SU-DHL-6 (cell line): ENCODE measurements around the gene PEAK3.

ENCODE experiments used
- H2AFZ ChIP-seq: fragments of 200-600 bp; sonication (generic); 2 replicates; pipeline ENCODE4 v1.6.1; 2014; ENCODE audit warnings: low read depth, mild to moderate bottlenecking, moderate library complexity, mixed read lengths, antibody characterized with exemption, low read length; ENCODE audit not compliant: severe bottlenecking
- H3F3A ChIP-seq: fragments of 200-600 bp; shearing (Covaris generic); 2 replicates; pipeline ENCODE4 v1.6.0; 2016; ENCODE audit warnings: antibody characterized with exemption, mild to moderate bottlenecking; ENCODE audit not compliant: insufficient read depth
- H3K27ac ChIP-seq: fragments of 200-600 bp; sonication (generic); 2 replicates; pipeline ENCODE4 v1.5.1; 2016; ENCODE audit warnings: low read depth, mild to moderate bottlenecking, low read length, moderate library complexity, mixed read lengths
- H3K27me3 ChIP-seq: fragments of 200-600 bp; sonication (generic), shearing (Covaris generic); 2 replicates; pipeline ENCODE4 v1.6.0; 2014; ENCODE audit warnings: mild to moderate bottlenecking, low read length
- H3K36me3 ChIP-seq: fragments of 200-600 bp; sonication (generic); 2 replicates; pipeline ENCODE4 v1.6.1; 2014; ENCODE audit warnings: mild to moderate bottlenecking, low read length, mixed read lengths
- H3K4me2 ChIP-seq: fragments of 300-600, 200-600 bp; shearing (Covaris generic), sonication (generic); 2 replicates; pipeline ENCODE4 v1.6.0; 2014; ENCODE audit warnings: low read length, low read depth, mild to moderate bottlenecking; ENCODE audit not compliant: poor library complexity, severe bottlenecking
- H3K4me3 ChIP-seq: fragments of 200-600 bp; sonication (generic); 2 replicates; pipeline ENCODE4 v1.5.1; 2014; ENCODE audit warnings: antibody characterized with exemption, low read length, mild to moderate bottlenecking, mixed read lengths; ENCODE audit not compliant: insufficient read depth, poor library complexity, severe bottlenecking
- H3K79me2 ChIP-seq: fragments of 200-600 bp; sonication (generic); 2 replicates; pipeline ENCODE4 v1.6.1; 2014; ENCODE audit warnings: mild to moderate bottlenecking, low read length, moderate library complexity; ENCODE audit not compliant: insufficient read depth
- H3K9ac ChIP-seq: fragments of 200-600 bp; sonication (generic); 2 replicates; pipeline ENCODE4 v1.7.0; 2014; ENCODE audit warnings: mild to moderate bottlenecking, low read length
- H3K9me2 ChIP-seq: fragments of 200-600 bp; sonication (generic); replicated peaks from 2 replicates; pipeline ENCODE4 v1.6.1; 2014; ENCODE audit warnings: low read length; ENCODE audit not compliant: insufficient read depth
- H3K9me3 ChIP-seq: fragments of 200-600 bp; sonication (generic); 2 replicates; pipeline ENCODE4 v1.6.1; 2014; ENCODE audit warnings: low read length, mixed read lengths; ENCODE audit not compliant: insufficient read depth
- H4K20me1 ChIP-seq: fragments of 200-600 bp; sonication (generic); 2 replicates; pipeline ENCODE4 v1.6.1; 2014; ENCODE audit warnings: low read depth, mild to moderate bottlenecking, antibody characterized with exemption, low read length, moderate library complexity, mixed read lengths
- EZH2phosphoT487 ChIP-seq: fragments of 200-600 bp; sonication (generic), shearing (Covaris generic); conservative IDR thresholded peaks from 2 replicates; pipeline ENCODE4 v1.6.1; 2018; ENCODE audit warnings: mild to moderate bottlenecking, antibody characterized with exemption, low read length, moderate library complexity, mixed read lengths
- TF ChIP-seq, protein P1 (sequence below): fragments of 200-600 bp; sonication (generic); IDR thresholded peaks from one replicate; pipeline ENCODE4 v1.5.1; 2017; ENCODE audit warnings: antibody characterized with exemption, mild to moderate bottlenecking, low read length, moderate library complexity; ENCODE audit not compliant: insufficient read depth, poor library complexity, severe bottlenecking

PEAK3 gene

DNA sequence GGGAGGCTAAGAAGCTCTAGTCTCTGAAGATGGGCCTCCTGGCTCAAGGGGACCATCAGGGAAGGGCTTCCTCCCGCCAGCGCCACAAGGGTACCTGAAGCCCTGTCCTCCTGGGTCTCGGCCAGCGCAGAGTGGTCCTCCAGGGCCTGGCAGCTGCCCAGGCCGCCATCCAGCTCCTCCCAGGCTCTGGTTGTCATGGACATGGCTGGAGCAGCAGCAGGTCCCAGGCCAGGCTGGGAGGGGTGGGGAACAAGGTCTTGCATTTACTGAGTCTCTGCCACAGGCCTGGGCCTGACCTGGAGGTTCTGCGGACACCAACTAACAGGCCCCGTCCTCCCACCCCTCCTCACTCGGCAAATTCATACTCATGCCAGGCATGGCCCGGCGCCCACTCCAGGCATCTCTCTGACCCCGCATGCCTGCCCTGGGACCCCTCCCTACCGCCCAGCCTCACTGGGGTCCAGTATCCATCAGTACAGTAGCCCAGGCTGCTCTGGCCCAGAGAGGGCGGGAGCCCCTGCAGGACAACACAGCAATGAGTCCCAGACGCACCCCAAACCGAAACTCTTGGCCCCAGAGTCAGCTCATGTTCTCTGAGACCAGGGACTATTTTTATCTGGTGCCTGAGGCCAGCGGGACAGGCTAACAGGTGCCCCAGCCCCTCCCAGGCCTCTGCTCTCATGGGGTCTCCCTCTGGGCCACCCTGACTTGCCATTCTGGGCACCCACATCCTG lies 26.7 kb downstream of the PEAK3 start:
- Histone ChIP-seq H3K79me2 (no peaks in the 10 kb centered on the region), H3K4me2 (peak overlapping the region; percentile 89), H3F3A (peaks cover 45% of the 10 kb centered on the region), H3K27me3 (no peaks in the 10 kb centered on the region), H3K27ac (peak overlapping the region; percentile 96), H4K20me1 (no peaks in the 10 kb centered on the region), H3K9me2 (no peaks in the 10 kb centered on the region), H3K4me3 (no peak overlapping the region), H3K9ac (peak overlapping the region; percentile 57; the same call in 1 of the 2 replicates), H3K9me3 (no peaks in the 10 kb centered on the region), H3K36me3 (no peaks in the 10 kb centered on the region), H2AFZ (no peak overlapping the region)
- TF ChIP-seq, protein P1, sequence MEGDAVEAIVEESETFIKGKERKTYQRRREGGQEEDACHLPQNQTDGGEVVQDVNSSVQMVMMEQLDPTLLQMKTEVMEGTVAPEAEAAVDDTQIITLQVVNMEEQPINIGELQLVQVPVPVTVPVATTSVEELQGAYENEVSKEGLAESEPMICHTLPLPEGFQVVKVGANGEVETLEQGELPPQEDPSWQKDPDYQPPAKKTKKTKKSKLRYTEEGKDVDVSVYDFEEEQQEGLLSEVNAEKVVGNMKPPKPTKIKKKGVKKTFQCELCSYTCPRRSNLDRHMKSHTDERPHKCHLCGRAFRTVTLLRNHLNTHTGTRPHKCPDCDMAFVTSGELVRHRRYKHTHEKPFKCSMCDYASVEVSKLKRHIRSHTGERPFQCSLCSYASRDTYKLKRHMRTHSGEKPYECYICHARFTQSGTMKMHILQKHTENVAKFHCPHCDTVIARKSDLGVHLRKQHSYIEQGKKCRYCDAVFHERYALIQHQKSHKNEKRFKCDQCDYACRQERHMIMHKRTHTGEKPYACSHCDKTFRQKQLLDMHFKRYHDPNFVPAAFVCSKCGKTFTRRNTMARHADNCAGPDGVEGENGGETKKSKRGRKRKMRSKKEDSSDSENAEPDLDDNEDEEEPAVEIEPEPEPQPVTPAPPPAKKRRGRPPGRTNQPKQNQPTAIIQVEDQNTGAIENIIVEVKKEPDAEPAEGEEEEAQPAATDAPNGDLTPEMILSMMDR = no peak
- TF ChIP-seq EZH2phosphoT487 = no peak

DNA sequence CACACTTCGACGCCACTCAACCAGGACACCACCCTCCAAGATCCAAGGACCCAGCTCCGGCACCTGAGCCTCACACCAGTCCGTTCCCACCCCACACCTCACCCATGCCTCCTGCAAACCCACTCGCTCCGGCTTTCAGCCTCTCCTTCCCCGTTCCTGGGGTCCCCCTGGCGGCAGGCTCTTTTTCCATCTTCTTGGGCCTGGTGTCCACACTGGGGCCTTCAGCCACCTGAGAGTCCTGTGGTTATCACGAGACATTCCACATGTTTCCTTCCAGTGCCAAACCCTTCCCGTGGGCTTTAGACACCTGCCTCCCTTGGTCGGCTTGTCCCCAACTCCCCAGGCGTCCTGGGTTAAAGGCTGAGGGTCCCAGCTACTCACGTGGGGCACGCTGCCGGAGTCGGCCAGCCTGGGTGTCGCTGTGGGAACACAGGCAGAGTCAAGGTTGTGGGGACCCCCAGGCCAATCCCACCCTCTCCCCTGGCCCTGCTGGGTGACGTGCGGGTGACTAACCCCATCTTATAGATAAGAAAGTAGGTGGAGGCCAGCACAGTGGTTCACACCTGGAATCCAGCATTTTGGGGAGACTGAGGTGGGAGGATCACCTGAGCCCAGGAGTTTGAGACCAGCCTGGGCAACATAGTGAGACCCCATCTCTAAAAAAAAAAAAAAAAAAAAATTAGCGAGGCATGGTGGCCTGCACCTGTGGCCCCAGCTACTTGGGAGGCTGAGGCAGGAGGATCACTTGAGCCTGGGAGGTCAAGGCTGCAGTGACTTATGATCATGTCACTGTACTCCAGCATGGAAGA lies 27.7 kb downstream of the PEAK3 start:
- peaks cover 38% of the 10 kb centered on the region for H3F3A ChIP-seq
- TF ChIP-seq, protein P1 = no peak
- TF ChIP-seq EZH2phosphoT487 = no peak
- H3K4me2 ChIP-seq = peak overlapping the region; percentile 66
- H3K9me3 ChIP-seq = no peaks in the 10 kb centered on the region
- no peaks in the 10 kb centered on the region for H3K79me2 ChIP-seq
- no peaks in the 10 kb centered on the region for H4K20me1 ChIP-seq
- no peak overlapping the region for H2AFZ ChIP-seq
- no peaks in the 10 kb centered on the region for H3K9me2 ChIP-seq
- no peak overlapping the region for H3K9ac ChIP-seq
- no peaks in the 10 kb centered on the region for H3K27me3 ChIP-seq
- no peak overlapping the region for H3K4me3 ChIP-seq
- no peaks in the 10 kb centered on the region for H3K36me3 ChIP-seq
- no peak overlapping the region for H3K27ac ChIP-seq

DNA sequence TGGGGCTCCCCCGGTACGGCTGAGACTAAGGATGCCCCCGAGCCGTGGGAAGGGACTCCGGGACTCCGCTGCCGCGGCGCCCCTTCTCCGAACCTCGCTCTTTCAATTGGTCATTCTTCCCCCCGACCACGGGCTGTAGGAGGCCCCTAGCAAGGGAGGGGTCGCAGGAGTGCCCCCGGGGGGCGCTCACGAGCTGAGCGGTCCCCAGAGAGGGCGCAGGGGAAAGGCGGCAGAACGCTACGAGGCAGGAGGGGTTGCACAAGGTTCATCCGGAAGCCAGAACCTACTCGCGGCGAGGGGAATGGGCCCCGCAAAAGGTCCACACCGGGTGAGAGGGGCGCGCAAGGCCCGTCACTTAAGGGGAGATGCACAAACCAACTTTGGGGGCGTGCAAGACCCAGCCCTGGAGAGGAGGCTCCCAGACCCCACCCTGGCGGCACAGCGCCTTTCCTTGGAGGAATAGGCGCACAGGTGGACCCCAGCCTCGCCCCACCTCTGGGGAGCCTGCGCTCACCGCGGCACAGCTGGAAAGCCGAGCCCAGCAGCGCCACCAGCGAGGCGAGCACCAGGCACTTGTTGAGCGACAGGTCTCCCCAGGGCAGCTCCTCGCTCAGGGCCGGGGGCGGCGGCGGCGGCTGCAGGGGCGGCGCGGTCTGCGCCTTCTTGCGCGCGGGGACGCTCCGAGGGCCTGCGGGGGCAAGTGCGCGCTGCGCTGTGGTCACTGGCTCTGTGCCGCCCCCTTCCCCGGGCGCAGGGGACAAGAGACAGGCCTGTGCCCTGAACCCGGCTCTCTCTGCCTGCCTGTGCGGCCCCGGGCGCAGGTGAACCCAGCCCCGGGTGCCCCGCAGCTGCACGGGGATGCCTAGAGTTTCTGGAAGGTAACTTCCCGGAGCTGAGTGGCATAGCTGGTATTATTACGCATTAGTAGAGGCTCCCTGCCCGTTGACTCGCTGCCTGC lies 28.6 kb downstream of the PEAK3 start:
- H4K20me1 ChIP-seq = no peaks in the 10 kb centered on the region
- H3K36me3 ChIP-seq = no peaks in the 10 kb centered on the region

More for the DNA sequence above, 28.6 kb downstream of the PEAK3 start:
- no peaks in the 10 kb centered on the region for H3K27me3 ChIP-seq
- peak overlapping the region; percentile 37; the same call in 1 of the 2 replicates for H3K9ac ChIP-seq
- no peaks in the 10 kb centered on the region for H3K9me3 ChIP-seq
- peak overlapping the region; percentile 61 for H2AFZ ChIP-seq
- no peaks in the 10 kb centered on the region for H3K9me2 ChIP-seq
- TF ChIP-seq, protein P1 = peak; percentile 76
- TF ChIP-seq EZH2phosphoT487 = no peak
- H3K27ac ChIP-seq = peak overlapping the region; percentile 49
- H3F3A ChIP-seq = peaks cover 37% of the 10 kb centered on the region
- H3K4me2 ChIP-seq = peak overlapping the region; percentile 66
- no peaks in the 10 kb centered on the region for H3K79me2 ChIP-seq
- peak overlapping the region; percentile 36 for H3K4me3 ChIP-seq
